Measurements from ENCODE around the gene ODC1.

The ODC1 gene

GRCh38 chr2:10399358-10399757, 48.8 kb downstream of the ODC1 start:
- DNase-seq = no peak

GRCh38 chr2:10398496-10398895, 49.6 kb downstream of the ODC1 start:
- no peak for DNase-seq

GRCh38 chr2:10397878-10398277, 50.2 kb downstream of the ODC1 start:
- DNase-seq = no peak

GRCh38 chr2:10397297-10397875, 50.7 kb downstream of the ODC1 start:
- DNase-seq = no peak

- DNase-seq = no peak
Observed at GRCh38 chr2:10396464-10396863, 51.7 kb downstream of the ODC1 start.

GRCh38 chr2:10395893-10396292, 52.2 kb downstream of the ODC1 start:
- no peak for DNase-seq

- DNase-seq = no peak
Observed at GRCh38 chr2:10393640-10393982, 54.5 kb downstream of the ODC1 start.

GRCh38 chr2:10392951-10393639, 55.0 kb downstream of the ODC1 start:
- no peak for DNase-seq

GRCh38 chr2:10392548-10392947, 55.6 kb downstream of the ODC1 start:
- no peak for DNase-seq

GRCh38 chr2:10392100-10392499, 56.0 kb downstream of the ODC1 start:
- DNase-seq = no peak

GRCh38 chr2:10390369-10390801, 57.7 kb downstream of the ODC1 start:
- no peak for DNase-seq
